Astrocyte (in vitro differentiated cells and primary cell): ENCODE measurements around the gene ABCC11. TPM values are rescaled to one million over a fixed set of nuclear protein-coding genes. Genes with fewer than 3 reads are reported as not detected.

ENCODE experiments used
- DNase-seq: peaks from one replicate; pipeline ENCODE4 v3.0.0-alpha.2; 2010; ENCODE audit warnings: low read depth
- FAIRE-seq: peaks from 2 replicates; lab custom pipeline; 2011; peaks lifted over from hg19 to GRCh38; lab: Jason Lieb, UNC
- H2AFZ ChIP-seq: 2 replicates; pipeline ENCODE4 v1.6.0; 2012; ENCODE audit warnings: low read depth, low read length, inconsistent platforms
- H3K27ac ChIP-seq: 2 replicates; pipeline ENCODE4 v1.5.1; 2011; ENCODE audit warnings: low read depth, low read length, inconsistent platforms
- H3K27me3 ChIP-seq: 2 replicates; pipeline ENCODE4 v1.6.0; 2011; ENCODE audit warnings: low read length, inconsistent platforms; ENCODE audit not compliant: insufficient read depth
- H3K36me3 ChIP-seq: 2 replicates; pipeline ENCODE4 v1.5.1; 2011; ENCODE audit warnings: low read length, inconsistent platforms; ENCODE audit not compliant: insufficient read depth
- H3K4me1 ChIP-seq: 2 replicates; pipeline ENCODE4 v1.5.1; 2011; ENCODE audit warnings: low read length, inconsistent platforms; ENCODE audit not compliant: insufficient read depth
- H3K4me2 ChIP-seq: 2 replicates; pipeline ENCODE4 v1.6.0; 2012; ENCODE audit warnings: low read length, inconsistent platforms
- H3K4me3 ChIP-seq: 2 replicates; pipeline ENCODE4 v1.5.1; 2011; ENCODE audit warnings: low read depth, mild to moderate bottlenecking, low read length, inconsistent platforms; ENCODE audit not compliant: insufficient read depth
- H3K79me2 ChIP-seq: 2 replicates; pipeline ENCODE4 v1.6.0; 2012; ENCODE audit warnings: mild to moderate bottlenecking, low read length, inconsistent platforms; ENCODE audit not compliant: insufficient read depth
- H3K9ac ChIP-seq: 2 replicates; pipeline ENCODE4 v1.6.0; 2012; ENCODE audit warnings: mild to moderate bottlenecking, low read length, inconsistent platforms
- H3K9me3 ChIP-seq: 2 replicates; pipeline ENCODE4 v1.5.1; 2012; ENCODE audit warnings: low read depth, mild to moderate bottlenecking, low read length, inconsistent platforms; ENCODE audit not compliant: insufficient read depth
- H4K20me1 ChIP-seq: 2 replicates; pipeline ENCODE4 v1.6.0; 2012; ENCODE audit warnings: low read length, inconsistent platforms; ENCODE audit not compliant: insufficient read depth
- H3K27ac Mint-ChIP-seq: one replicate; pipeline ENCODE4 v1.8.0; 2021; ENCODE audit warnings: mild to moderate bottlenecking, mixed read lengths; ENCODE audit not compliant: unreplicated experiment
- H3K27me3 Mint-ChIP-seq: one replicate; pipeline ENCODE4 v1.8.0; 2021; ENCODE audit warnings: low read depth, mixed read lengths; ENCODE audit not compliant: unreplicated experiment
- H3K36me3 Mint-ChIP-seq: one replicate; pipeline ENCODE4 v1.8.0; 2021; ENCODE audit warnings: low read depth, mixed read lengths; ENCODE audit not compliant: unreplicated experiment
- H3K4me1 Mint-ChIP-seq: one replicate; pipeline ENCODE4 v1.8.0; 2021; ENCODE audit warnings: low read depth, mixed read lengths; ENCODE audit not compliant: unreplicated experiment
- H3K4me3 Mint-ChIP-seq: one replicate; pipeline ENCODE4 v1.8.0; 2021; ENCODE audit warnings: mild to moderate bottlenecking, moderate library complexity, mixed read lengths; ENCODE audit not compliant: unreplicated experiment
- H3K9me3 Mint-ChIP-seq: one replicate; pipeline ENCODE4 v1.8.0; 2021; ENCODE audit warnings: mild to moderate bottlenecking, mixed read lengths; ENCODE audit not compliant: unreplicated experiment
- EZH2 ChIP-seq: IDR thresholded peaks from 2 replicates; pipeline ENCODE4 v1.6.1; 2012; ENCODE audit warnings: mild to moderate bottlenecking, low read length, inconsistent platforms; ENCODE audit not compliant: insufficient read depth
- total RNA-seq: library from RNA; stranded (reverse); gene quantifications from 2 replicates; pipeline ENCODE4 v1.2.1, GENCODE V29; 2021
- TF ChIP-seq, protein P1 (sequence below): IDR thresholded peaks from 2 replicates; pipeline ENCODE4 v1.5.1; 2011; ENCODE audit warnings: low read depth, mild to moderate bottlenecking, inconsistent platforms, low read length, moderate library complexity; ENCODE audit not compliant: insufficient read depth

The ABCC11 gene
- total RNA-seq, 1 donor from 2014 or later: 0.32 TPM

DNA sequence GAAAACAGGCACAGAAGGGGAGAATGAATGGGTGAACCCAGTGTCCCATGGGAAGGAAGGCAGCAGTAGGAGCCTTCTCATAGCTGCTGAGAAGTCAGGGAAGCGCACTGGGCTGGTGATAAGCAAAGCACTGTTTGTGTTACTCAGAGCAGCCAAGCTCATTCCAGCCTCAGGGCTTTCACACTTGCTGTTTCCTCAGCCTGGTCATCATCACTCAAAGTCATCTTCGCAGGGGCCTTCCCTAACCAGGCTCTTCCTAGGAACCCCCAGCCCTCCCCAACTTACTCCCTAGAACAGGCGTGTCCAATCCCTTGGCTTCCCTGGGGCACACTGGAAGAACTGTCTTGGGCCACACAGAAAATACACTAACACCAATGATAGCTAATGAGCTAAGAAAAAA lies 35.3 kb downstream of the ABCC11 start:
- Mint-ChIP-seq H3K4me1 (no peaks in the 10 kb centered on the region), H3K4me3 (no peak overlapping the region), H3K9me3 (no peaks in the 10 kb centered on the region), H3K27me3 (peaks cover 13% of the 10 kb centered on the region), H3K27ac (no peak overlapping the region), H3K36me3 (no peaks in the 10 kb centered on the region)
- H3K4me2 ChIP-seq: no peak overlapping the region
- H3K27me3 ChIP-seq: peaks cover 8% of the 10 kb centered on the region
- DNase-seq (no peak), FAIRE-seq (no peak)
- no peak overlapping the region for H3K9ac ChIP-seq
- no peaks in the 10 kb centered on the region for H3K36me3 ChIP-seq
- no peak overlapping the region for H2AFZ ChIP-seq
- no peaks in the 10 kb centered on the region for H3K9me3 ChIP-seq
- TF ChIP-seq EZH2: no peak
- TF ChIP-seq, protein P1, sequence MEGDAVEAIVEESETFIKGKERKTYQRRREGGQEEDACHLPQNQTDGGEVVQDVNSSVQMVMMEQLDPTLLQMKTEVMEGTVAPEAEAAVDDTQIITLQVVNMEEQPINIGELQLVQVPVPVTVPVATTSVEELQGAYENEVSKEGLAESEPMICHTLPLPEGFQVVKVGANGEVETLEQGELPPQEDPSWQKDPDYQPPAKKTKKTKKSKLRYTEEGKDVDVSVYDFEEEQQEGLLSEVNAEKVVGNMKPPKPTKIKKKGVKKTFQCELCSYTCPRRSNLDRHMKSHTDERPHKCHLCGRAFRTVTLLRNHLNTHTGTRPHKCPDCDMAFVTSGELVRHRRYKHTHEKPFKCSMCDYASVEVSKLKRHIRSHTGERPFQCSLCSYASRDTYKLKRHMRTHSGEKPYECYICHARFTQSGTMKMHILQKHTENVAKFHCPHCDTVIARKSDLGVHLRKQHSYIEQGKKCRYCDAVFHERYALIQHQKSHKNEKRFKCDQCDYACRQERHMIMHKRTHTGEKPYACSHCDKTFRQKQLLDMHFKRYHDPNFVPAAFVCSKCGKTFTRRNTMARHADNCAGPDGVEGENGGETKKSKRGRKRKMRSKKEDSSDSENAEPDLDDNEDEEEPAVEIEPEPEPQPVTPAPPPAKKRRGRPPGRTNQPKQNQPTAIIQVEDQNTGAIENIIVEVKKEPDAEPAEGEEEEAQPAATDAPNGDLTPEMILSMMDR: no peak
- no peaks in the 10 kb centered on the region for H3K79me2 ChIP-seq
- no peak overlapping the region for H3K27ac ChIP-seq
- no peaks in the 10 kb centered on the region for H4K20me1 ChIP-seq
- no peak overlapping the region for H3K4me3 ChIP-seq
- no peaks in the 10 kb centered on the region for H3K4me1 ChIP-seq

DNA sequence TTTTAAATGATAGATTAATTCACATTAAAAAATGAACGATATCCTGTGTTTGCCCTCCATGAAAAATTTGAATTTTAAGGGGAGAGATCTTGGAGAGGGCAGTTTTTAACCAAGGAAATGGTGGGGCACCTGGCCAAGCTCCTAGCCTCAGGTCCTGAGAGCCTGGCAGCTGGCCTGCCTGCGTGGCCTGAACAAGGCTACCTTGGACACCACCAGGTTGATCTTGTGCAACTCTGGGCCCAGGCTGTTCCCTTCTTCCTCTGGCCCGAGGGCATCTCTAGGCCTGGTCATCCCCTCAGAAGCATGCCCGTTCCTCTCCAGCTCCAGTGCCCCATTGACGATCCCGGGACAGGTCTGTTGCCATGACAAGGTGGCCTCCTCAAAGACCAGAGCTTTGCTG lies 36.6 kb downstream of the ABCC11 start:
- Histone ChIP-seq H3K9ac (no peak overlapping the region), H4K20me1 (no peaks in the 10 kb centered on the region), H3K4me2 (no peak overlapping the region), H2AFZ (no peak overlapping the region), H3K27me3 (peaks cover 5% of the 10 kb centered on the region), H3K4me3 (no peak overlapping the region), H3K27ac (no peak overlapping the region), H3K36me3 (no peaks in the 10 kb centered on the region), H3K4me1 (no peaks in the 10 kb centered on the region), H3K9me3 (no peaks in the 10 kb centered on the region), H3K79me2 (no peaks in the 10 kb centered on the region)
- no peak for TF ChIP-seq EZH2
- TF ChIP-seq, protein P1: no peak
- Mint-ChIP-seq H3K27ac (no peak overlapping the region), H3K9me3 (no peaks in the 10 kb centered on the region), H3K4me3 (no peak overlapping the region), H3K4me1 (no peaks in the 10 kb centered on the region), H3K27me3 (peaks cover 12% of the 10 kb centered on the region), H3K36me3 (no peaks in the 10 kb centered on the region)
- DNase-seq (no peak), FAIRE-seq (no peak)

DNA sequence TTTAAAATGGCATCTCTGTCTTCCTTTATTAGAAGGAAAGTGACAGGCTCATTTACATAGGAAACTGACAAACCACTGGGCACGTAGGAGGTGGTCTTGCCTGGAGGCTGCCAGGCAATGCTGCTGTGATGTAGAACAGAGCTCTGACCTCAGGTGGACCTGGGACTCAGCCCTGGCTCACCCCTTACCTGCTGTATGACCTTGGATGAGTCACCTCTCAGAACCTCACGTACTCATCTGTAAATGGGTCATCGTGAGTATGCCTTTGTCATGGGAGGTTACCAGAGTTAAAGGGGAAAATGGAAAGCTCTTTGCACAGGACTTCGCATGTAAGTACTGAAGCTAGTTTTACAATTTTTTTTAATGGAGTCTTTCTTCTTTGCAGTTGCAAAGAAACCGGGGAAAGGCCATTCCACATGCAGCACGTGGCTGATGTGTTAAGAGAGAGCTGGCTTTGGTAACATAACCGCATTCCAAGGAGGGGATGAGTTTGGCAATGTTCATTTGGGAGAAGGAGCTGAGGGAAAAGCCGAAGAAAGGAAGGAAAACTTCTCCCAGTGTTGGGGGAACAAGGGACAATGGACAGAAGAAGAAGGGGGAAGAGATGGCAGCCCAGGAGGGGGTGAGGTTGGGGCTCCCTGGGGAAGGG lies 40.6 kb downstream of the ABCC11 start:
- Mint-ChIP-seq H3K36me3 (no peaks in the 10 kb centered on the region), H3K9me3 (no peaks in the 10 kb centered on the region), H3K27me3 (peaks cover 8% of the 10 kb centered on the region), H3K4me1 (no peaks in the 10 kb centered on the region), H3K27ac (no peak overlapping the region), H3K4me3 (no peak overlapping the region)
- Histone ChIP-seq H3K27me3 (peaks cover 5% of the 10 kb centered on the region), H3K79me2 (no peaks in the 10 kb centered on the region), H3K36me3 (no peaks in the 10 kb centered on the region), H3K9me3 (no peaks in the 10 kb centered on the region), H3K4me2 (no peak overlapping the region), H3K27ac (no peak overlapping the region), H3K4me1 (no peaks in the 10 kb centered on the region), H2AFZ (no peak overlapping the region), H3K9ac (no peak overlapping the region), H3K4me3 (no peak overlapping the region), H4K20me1 (no peaks in the 10 kb centered on the region)
- no peak for FAIRE-seq
- no peak for TF ChIP-seq EZH2
- TF ChIP-seq, protein P1: no peak
- no peak for DNase-seq
